HepG2 (cell line): ENCODE data around the gene SYS1. TPM values are rescaled to one million over a fixed set of nuclear protein-coding genes. Genes with fewer than 3 reads are reported as not detected.
A peak's percentile ranks its signal among the peaks of the same experiment; 100 is the strongest.

Experiments
- ATF7 ChIP-seq, 2 experiments: fragments of 450-650 bp in 1 of 2; sonication (generic) in 1 of 2; formaldehyde crosslinking in 1 of 2; IDR thresholded peaks; 2 replicates each; pipeline versions ENCODE4 v1.4.0 to v1.6.1; 2016 to 2020; ENCODE audit warnings: antibody characterized with exemption in 1 of 2, mild to moderate bottlenecking in 1 of 2, missing genetic modification reagents in 1 of 2
- CSRNP1 ChIP-seq: sonication (generic); formaldehyde crosslinking; IDR thresholded peaks from 2 replicates; pipeline ENCODE4 v1.8.1; 2023; ENCODE audit warnings: mild to moderate bottlenecking, missing genetic modification reagents
- CTCF ChIP-seq: sonication (generic); formaldehyde crosslinking; IDR thresholded peaks from 2 replicates; pipeline ENCODE4 v1.5.0; 2020; ENCODE audit warnings: mild to moderate bottlenecking, missing genetic modification reagents, moderate library complexity
- FOXC1 ChIP-seq: sonication (generic); formaldehyde crosslinking; IDR thresholded peaks from 2 replicates; pipeline ENCODE4 v1.8.0; 2022; ENCODE audit warnings: mild to moderate bottlenecking, missing genetic modification reagents, borderline replicate concordance
- FOXK1 ChIP-seq: sonication (generic); formaldehyde crosslinking; IDR thresholded peaks from 2 replicates; pipeline ENCODE4 v1.4.0; 2020; ENCODE audit warnings: low read depth, missing genetic modification reagents, borderline replicate concordance
- GATAD1 ChIP-seq: IDR thresholded peaks from 2 replicates; pipeline ENCODE4 v1.6.1; 2016; ENCODE audit warnings: missing genetic modification reagents, missing compliant biosample characterization
- HMGA1 ChIP-seq: sonication (generic); formaldehyde crosslinking; conservative IDR thresholded peaks from 2 replicates; pipeline ENCODE4 v1.4.0; 2020; ENCODE audit warnings: missing genetic modification reagents
- HOXA3 ChIP-seq: sonication (generic); formaldehyde crosslinking; IDR thresholded peaks from 2 replicates; pipeline ENCODE4 v1.5.0; 2020; ENCODE audit warnings: missing genetic modification reagents
- MEF2D ChIP-seq: sonication (generic); formaldehyde crosslinking; IDR thresholded peaks from 2 replicates; pipeline ENCODE4 v1.5.1; 2020; ENCODE audit warnings: mild to moderate bottlenecking, missing genetic modification reagents
- TBX2 ChIP-seq: sonication (generic); formaldehyde crosslinking; IDR thresholded peaks from 2 replicates; pipeline ENCODE4 v1.5.0; 2020; ENCODE audit warnings: missing genetic modification reagents, mild to moderate bottlenecking, borderline replicate concordance
- TCF12 ChIP-seq, 2 experiments: fragments of 450-650 bp in 1 of 2; sonication (generic) in 1 of 2; formaldehyde crosslinking in 1 of 2; IDR thresholded peaks; 2 replicates each; pipeline versions ENCODE4 v1.6.1 to v1.8.0; 2017 to 2022; ENCODE audit warnings: antibody characterized with exemption in 1 of 2, mild to moderate bottlenecking in 1 of 2, missing genetic modification reagents in 1 of 2, moderate library complexity in 1 of 2
- THAP11 ChIP-seq: IDR thresholded peaks from 2 replicates; pipeline ENCODE4 v1.6.1; 2016; ENCODE audit warnings: missing biosample characterization, missing genetic modification reagents
- ZBED4 ChIP-seq: sonication (generic); formaldehyde crosslinking; IDR thresholded peaks from 2 replicates; pipeline ENCODE4 v1.4.0; 2020; ENCODE audit warnings: missing genetic modification reagents, borderline replicate concordance
- ZNF101 ChIP-seq: sonication (generic); formaldehyde crosslinking; IDR thresholded peaks from 2 replicates; pipeline ENCODE4 v1.4.0; 2020; ENCODE audit warnings: mild to moderate bottlenecking, low read depth, missing genetic modification reagents, borderline replicate concordance
- ZNF235 ChIP-seq: sonication (generic); formaldehyde crosslinking; IDR thresholded peaks from 2 replicates; pipeline ENCODE4 v1.8.1; 2023; ENCODE audit warnings: mild to moderate bottlenecking, missing genetic modification reagents, borderline replicate concordance
- ZNF383 ChIP-seq: sonication (generic); formaldehyde crosslinking; IDR thresholded peaks from 2 replicates; pipeline ENCODE4 v1.4.0; 2020; ENCODE audit warnings: missing genetic modification reagents, mild to moderate bottlenecking, borderline replicate concordance
- ZNF556 ChIP-seq: sonication (generic); formaldehyde crosslinking; IDR thresholded peaks from 2 replicates; pipeline ENCODE4 v1.4.0; 2020; ENCODE audit warnings: mild to moderate bottlenecking, missing genetic modification reagents, borderline replicate concordance
- ZNF576 ChIP-seq: sonication (generic); formaldehyde crosslinking; IDR thresholded peaks from 2 replicates; pipeline ENCODE4 v1.4.0; 2020; ENCODE audit warnings: mild to moderate bottlenecking, missing genetic modification reagents
- ZNF674 ChIP-seq: sonication (generic); formaldehyde crosslinking; IDR thresholded peaks from 2 replicates; pipeline ENCODE4 v1.5.0; 2020; ENCODE audit warnings: low read depth, mild to moderate bottlenecking, missing genetic modification reagents
- ZNF878 ChIP-seq: sonication (generic); formaldehyde crosslinking; IDR thresholded peaks from 2 replicates; pipeline ENCODE4 v1.8.1; 2023; ENCODE audit warnings: mild to moderate bottlenecking, missing genetic modification reagents, moderate library complexity
- polyA plus RNA-seq, 8 experiments: library from polyadenylated mRNA; depleted of rRNA in 3 of 8; stranded (reverse) in 7 of 8; unstranded in 1 of 8; fragments of >200 nt; fragmentation: Illumina TruSeq in 4 of 8; extraction: Trizol in 4 of 8; gene quantifications; 2 replicates each; pipeline versions ENCODE4 v1.2.1 to v1.2.3, GENCODE V29; 2011 to 2016; ENCODE audit warnings: low read depth in 4 of 8, missing spikeins in 1 of 8, mixed read lengths in 1 of 8; ENCODE audit not compliant: insufficient read depth in 1 of 8
- total RNA-seq, 5 experiments: library from RNA; depleted of rRNA; stranded (reverse); fragments of >200 nt; fragmentation: Illumina TruSeq; extraction: Trizol; gene quantifications; 2 replicates each; pipeline ENCODE4 v1.2.3, GENCODE V29; 2016; ENCODE audit warnings: low read depth in 1 of 5

The SYS1 gene
- total and polyA plus RNA-seq, 2 of the 13 experiments (the other 11 are each of a cell fraction or from before 2014, with no cell fraction given): 38.3 to 65.6 TPM

GRCh38 chr20:45358282-45359068, 4.5 kb upstream of the SYS1 start (continued):
- TF ChIP-seq ZBED4 (no peak; the same call in 1 of the 2 replicates), CSRNP1 (no peak), ZNF576 (CRISPR knock-in tag) (no peak), ZNF235 (CRISPR knock-in tag) (0 out of 2 replicates have a peak, but pooled peaks have one; percentile 50), ZNF383 (CRISPR knock-in tag) (no peak), MEF2D (CRISPR knock-in tag) (peak; percentile 71; the same call in 1 of the 2 replicates), THAP11 (CRISPR knock-in tag) (no peak), ZNF878 (CRISPR knock-in tag) (no peak), FOXK1 (CRISPR knock-in tag) (peak; percentile 38; the same call in 1 of the 2 replicates), ZNF674 (CRISPR knock-in tag) (no peak), TBX2 (peak; percentile 50), GATAD1 (CRISPR knock-in tag) (peak; percentile 11; the same call in 1 of the 2 replicates), TCF12 (IDR thresholded peaks at IDR 0.05) (no peak), TCF12 (CRISPR knock-in tag; IDR thresholded peaks at IDR 0.05) (no peak), CTCF (peak; percentile 11; the same call in 1 of the 2 replicates), ATF7 (IDR thresholded peaks at IDR 0.05) (no peak), ATF7 (CRISPR knock-in tag; IDR thresholded peaks at IDR 0.05) (no peak; the same call in 1 of the 2 replicates), ZNF556 (CRISPR knock-in tag) (0 out of 2 replicates have a peak, but pooled peaks have one; percentile 71), ZNF101 (CRISPR knock-in tag) (no peak), FOXC1 (peak; percentile 65; the same call in 1 of the 2 replicates), HOXA3 (CRISPR knock-in tag) (no peak; the same call in 1 of the 2 replicates), HMGA1 (CRISPR knock-in tag) (no peak)
